SK-N-MC (cell line): Measurements from ENCODE around the gene OXSM.

Experiments used
- EZH2 ChIP-seq: fragments of 200-600 bp; sonication (generic); IDR thresholded peaks from one replicate; pipeline ENCODE4 v1.6.1; 2017; ENCODE audit warnings: antibody characterized with exemption
- POLR2AphosphoS5 ChIP-seq: IDR thresholded peaks from 2 replicates; pipeline ENCODE4 v1.6.1; 2012; ENCODE audit warnings: mild to moderate bottlenecking, low read depth, low read length, borderline replicate concordance

- TF ChIP-seq EZH2 (no peak), POLR2AphosphoS5 (no peak)
Measured at GRCh38 chr3:25783661-25784512, 6.0 kb upstream of the OXSM start.
